Right atrium auricular region (tissue), 2 donors: ENCODE measurements around the gene SDHB. TPM values are rescaled to one million over a fixed set of nuclear protein-coding genes. Genes with fewer than 3 reads are reported as not detected.
A peak's percentile ranks its signal among the peaks of the same experiment; 100 is the strongest.

Experiments used
- DNase-seq: peaks from one replicate; pipeline ENCODE4 v3.0.0-alpha.2; 2019; ENCODE audit warnings: low spot score
- H3K27ac ChIP-seq, 2 donors: fragments of 200-600 bp; sonication (generic); 1 replicate in 1 of 2; 2 replicates in 1 of 2; pipeline ENCODE4 v1.5.1; 2016 to 2019
- H3K27me3 ChIP-seq, 2 donors: fragments of 200-600 bp; sonication (generic); one replicate each; pipeline versions ENCODE4 v1.5.1 to v1.6.0; 2017 to 2019
- H3K36me3 ChIP-seq: fragments of 200-600 bp; sonication (generic); one replicate; pipeline ENCODE4 v1.5.1; 2016
- H3K4me1 ChIP-seq, 2 donors: fragments of 200-600 bp; sonication (generic); one replicate each; pipeline versions ENCODE4 v1.5.1 to v1.6.0; 2017 to 2019
- H3K4me3 ChIP-seq, 2 donors: fragments of 200-600 bp; sonication (generic); 1 replicate in 1 of 2; 2 replicates in 1 of 2; pipeline ENCODE4 v1.5.1; 2017 to 2019; ENCODE audit warnings: mild to moderate bottlenecking in 1 of 2, moderate library complexity in 1 of 2
- H3K9me3 ChIP-seq, 2 donors: fragments of 200-600 bp; sonication (generic); one replicate each; pipeline ENCODE4 v1.5.1; 2019
- CTCF ChIP-seq, 2 donors: fragments of 200-600 bp; sonication (generic); IDR thresholded peaks; one replicate each; pipeline ENCODE4 v1.5.1; 2019; ENCODE audit warnings: antibody characterized with exemption in 2 of 2
- total RNA-seq, 2 donors: library from RNA; depleted of rRNA; stranded (reverse); fragments of >200 nt; gene quantifications; one replicate each; pipeline ENCODE4 v1.1.0, GENCODE V29; 2016

The SDHB gene
- total RNA-seq, 2 donors from 2014 or later: 240 to 528 TPM

GRCh38 chr1:17052038-17052437 is 1.8 kb downstream of the SDHB start:
- H3K9me3 ChIP-seq: no peaks in the 10 kb centered on the region
- no peak overlapping the region for H3K4me3 ChIP-seq

GRCh38 chr1:17047924-17048323 is 5.9 kb downstream of the SDHB start:
- no peaks in the 10 kb centered on the region for H3K27me3 ChIP-seq
- H3K4me1 ChIP-seq: peaks cover 0 to 32% of the 10 kb centered on the region in 2 donors
- DNase-seq: no peak
- no peaks in the 10 kb centered on the region for H3K9me3 ChIP-seq
- no peak overlapping the region for H3K4me3 ChIP-seq
- TF ChIP-seq CTCF (IDR thresholded peaks at IDR 0.05): no peak
- H3K27ac ChIP-seq: no peak overlapping the region
- peaks cover 30% of the 10 kb centered on the region for H3K36me3 ChIP-seq

More at GRCh38 chr1:17052038-17052437, 1.8 kb downstream of the SDHB start:
- Histone ChIP-seq H3K36me3 (peaks cover 11% of the 10 kb centered on the region), H3K27me3 (no peaks in the 10 kb centered on the region), H3K27ac (no peak overlapping the region), H3K4me1 (peaks cover 0 to 23% of the 10 kb centered on the region in 2 donors)
- no peak for TF ChIP-seq CTCF (IDR thresholded peaks at IDR 0.05)
- DNase-seq: no peak

- TF ChIP-seq CTCF (IDR thresholded peaks at IDR 0.05): peak in 1 of 2 donors; percentile 9
- H3K36me3 ChIP-seq: peaks cover 43% of the 10 kb centered on the region
- no peaks in the 10 kb centered on the region for H3K9me3 ChIP-seq
- H3K27me3 ChIP-seq: no peaks in the 10 kb centered on the region
- no peak overlapping the region for H3K27ac ChIP-seq
- peaks cover 0 to 19% of the 10 kb centered on the region in 2 donors for H3K4me1 ChIP-seq
- no peak for DNase-seq
- no peak overlapping the region for H3K4me3 ChIP-seq
Measured at GRCh38 chr1:17046334-17046657, 7.5 kb downstream of the SDHB start.

GRCh38 chr1:17045634-17046333 is 8.0 kb downstream of the SDHB start:
- peak overlapping the region in 1 of 2 donors; percentile 35 for H3K27ac ChIP-seq
- H3K27me3 ChIP-seq: no peaks in the 10 kb centered on the region
- peak; percentile 57 to 83 for TF ChIP-seq CTCF (IDR thresholded peaks at IDR 0.05)
- peaks cover 48% of the 10 kb centered on the region for H3K36me3 ChIP-seq
- peaks cover 0 to 14% of the 10 kb centered on the region in 2 donors for H3K4me1 ChIP-seq
- no peak for DNase-seq
- peak overlapping the region; percentile 8 to 11 for H3K4me3 ChIP-seq
- H3K9me3 ChIP-seq: no peaks in the 10 kb centered on the region

GRCh38 chr1:17045150-17045549 is 8.7 kb downstream of the SDHB start:
- H3K27me3 ChIP-seq: no peaks in the 10 kb centered on the region
- no peak for TF ChIP-seq CTCF (IDR thresholded peaks at IDR 0.05)
- no peaks in the 10 kb centered on the region for H3K9me3 ChIP-seq
- peaks cover 0 to 14% of the 10 kb centered on the region in 2 donors for H3K4me1 ChIP-seq
- no peak for DNase-seq
- no peak overlapping the region for H3K4me3 ChIP-seq
- H3K27ac ChIP-seq: no peak overlapping the region
- H3K36me3 ChIP-seq: peaks cover 49% of the 10 kb centered on the region

- no peak for DNase-seq
- H3K36me3 ChIP-seq: peaks cover 59% of the 10 kb centered on the region
- H3K27ac ChIP-seq: no peak overlapping the region
- no peaks in the 10 kb centered on the region for H3K27me3 ChIP-seq
- TF ChIP-seq CTCF (IDR thresholded peaks at IDR 0.05): no peak
- H3K9me3 ChIP-seq: no peaks in the 10 kb centered on the region
- H3K4me1 ChIP-seq: peaks cover 0 to 14% of the 10 kb centered on the region in 2 donors
- H3K4me3 ChIP-seq: no peak overlapping the region
Measured at GRCh38 chr1:17043676-17044075, 10.2 kb downstream of the SDHB start.
